Measurements from ENCODE around the gene ASB18.

- no peak for TF ChIP-seq EZH2 (IDR thresholded peaks at IDR 0.05; ENCODE audit: insufficient read depth, poor library complexity, severe bottlenecking)
- TF ChIP-seq EZH2phosphoT487 (IDR thresholded peaks at IDR 0.05; ENCODE audit: insufficient read depth, low read depth) = no peak
Observed at GRCh38 chr2:236159778-236160170, 104.4 kb downstream of the ASB18 start.

Measured in GM23248 (cell line).